IPS-NIHi7 (cell line): ENCODE results near the gene ATL3.
"Not testable (repeated sequence)": the region's sequence is repeated elsewhere in the genome, so short reads cannot be mapped to it uniquely, and the experiment has no call there.

Experiments
- DNase-seq: peaks from one replicate; pipeline ENCODE4 v3.0.0; 2012; ENCODE audit warnings: mixed read lengths; ENCODE audit errors: extremely low spot score

ATL3 gene

DNA sequence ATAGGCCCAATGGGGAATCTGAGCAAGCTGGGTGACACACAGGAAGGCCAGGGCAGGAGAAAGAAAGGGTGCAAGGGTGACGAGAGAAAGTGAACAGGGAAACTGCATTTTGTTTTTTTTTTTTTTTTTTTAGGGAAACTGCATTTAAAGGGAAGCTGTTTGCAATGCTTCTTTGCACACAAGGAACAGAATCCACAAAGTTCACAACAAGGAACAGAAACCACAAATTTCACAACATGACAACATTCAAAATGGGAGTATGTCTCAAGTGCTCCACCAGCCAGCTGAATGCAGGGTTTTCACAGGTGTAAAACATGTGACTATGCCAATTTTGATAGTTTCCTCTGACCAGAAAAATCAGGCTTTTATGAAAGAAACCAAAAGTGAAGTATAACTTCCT is 50.1 kb downstream of the ATL3 start:
- DNase-seq, result no peak

DNA sequence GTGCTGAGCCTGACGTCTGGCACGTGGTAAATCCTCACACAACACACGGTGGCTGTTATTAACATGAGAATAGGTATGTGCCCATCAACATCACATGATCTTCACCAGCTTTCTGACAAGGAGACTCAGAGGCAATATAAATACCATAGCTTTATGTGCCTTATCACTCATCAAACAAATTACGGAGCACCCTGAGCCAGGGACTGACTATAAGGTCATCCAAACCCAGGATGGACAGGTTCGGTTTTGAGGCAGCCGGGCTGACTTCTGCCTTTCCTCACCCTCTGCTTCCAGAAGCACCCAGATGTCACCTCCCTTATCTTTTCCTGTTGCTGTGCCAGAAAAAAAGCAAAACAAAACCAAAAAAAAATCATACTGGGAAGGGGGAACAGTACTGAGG is 51.2 kb downstream of the ATL3 start:
- DNase-seq, result no peak

DNA sequence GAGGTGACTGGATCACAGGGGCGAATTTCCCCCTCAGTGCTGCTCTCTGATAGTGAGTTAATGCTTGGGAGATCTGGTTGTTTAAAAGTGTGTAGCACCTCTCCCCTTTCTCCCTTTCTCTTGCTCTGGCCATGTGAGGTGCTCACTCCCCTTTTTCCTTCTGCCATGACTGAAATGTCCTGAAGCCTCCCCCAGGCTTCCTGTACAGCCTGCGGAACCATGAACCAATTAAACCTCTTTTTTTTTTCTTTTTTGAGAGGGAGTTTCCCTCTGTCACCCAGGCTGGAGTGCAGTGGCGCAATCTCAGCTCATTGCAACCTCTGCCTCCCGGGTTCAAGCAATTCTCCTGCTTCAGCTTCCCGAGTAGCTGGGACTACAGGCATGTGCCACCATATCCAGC is 53.5 kb downstream of the ATL3 start:
- DNase-seq, result not testable (repeated sequence)

DNA sequence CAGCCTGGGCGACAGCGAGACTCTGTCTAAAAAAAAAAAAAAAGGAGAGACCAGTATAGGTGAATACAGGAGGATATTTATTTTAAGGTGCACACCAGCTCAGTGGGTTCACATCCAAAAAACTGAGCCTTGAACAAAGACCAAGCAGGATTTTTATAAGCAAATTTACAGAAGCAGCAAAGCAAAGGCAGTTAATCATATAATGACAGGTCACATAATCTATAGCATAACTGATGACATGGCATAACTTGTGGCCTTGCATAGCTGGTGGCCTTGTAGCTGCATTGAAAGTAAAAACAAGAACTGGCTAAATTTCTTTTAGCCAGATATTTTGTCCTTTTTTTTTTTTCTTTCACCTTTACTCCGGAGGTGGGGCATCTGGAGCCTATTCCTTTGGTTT is 54.2 kb downstream of the ATL3 start:
- DNase-seq, result no peak

DNA sequence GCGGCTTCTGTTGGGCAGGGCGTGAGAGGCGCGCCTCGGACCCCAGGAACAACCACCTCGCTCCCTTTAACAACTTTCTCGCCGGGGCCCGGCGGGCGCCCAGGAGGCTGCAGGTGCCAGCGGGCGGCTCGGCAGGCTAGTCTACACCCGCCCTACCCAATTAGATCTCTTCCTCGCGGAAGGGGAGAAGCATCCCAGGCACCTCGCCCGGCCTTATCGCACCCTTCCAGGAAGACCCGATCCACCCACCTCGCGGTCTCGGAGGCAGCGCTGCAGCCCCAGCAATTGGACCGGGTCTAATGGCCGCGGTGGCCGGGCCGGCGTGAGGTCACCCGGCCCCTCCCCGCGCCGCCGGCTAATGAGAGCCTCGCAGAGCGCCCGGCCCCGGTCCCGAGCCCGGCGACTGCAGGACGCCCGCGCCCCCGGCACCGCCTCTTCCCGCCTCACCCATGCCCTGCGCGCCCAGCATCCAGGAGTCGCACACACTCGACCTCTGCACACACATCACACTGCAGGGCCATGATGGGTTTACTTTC is 57.0 kb downstream of the ATL3 start, which contains the start of gene PLAAT3:
Gene PLAAT3, minus strand, starts transcription at position 298 of the 536 bp plus-strand sequence. CDS start 419 bp downstream, outside the sequence.
- peak; percentile 74 for DNase-seq

DNA sequence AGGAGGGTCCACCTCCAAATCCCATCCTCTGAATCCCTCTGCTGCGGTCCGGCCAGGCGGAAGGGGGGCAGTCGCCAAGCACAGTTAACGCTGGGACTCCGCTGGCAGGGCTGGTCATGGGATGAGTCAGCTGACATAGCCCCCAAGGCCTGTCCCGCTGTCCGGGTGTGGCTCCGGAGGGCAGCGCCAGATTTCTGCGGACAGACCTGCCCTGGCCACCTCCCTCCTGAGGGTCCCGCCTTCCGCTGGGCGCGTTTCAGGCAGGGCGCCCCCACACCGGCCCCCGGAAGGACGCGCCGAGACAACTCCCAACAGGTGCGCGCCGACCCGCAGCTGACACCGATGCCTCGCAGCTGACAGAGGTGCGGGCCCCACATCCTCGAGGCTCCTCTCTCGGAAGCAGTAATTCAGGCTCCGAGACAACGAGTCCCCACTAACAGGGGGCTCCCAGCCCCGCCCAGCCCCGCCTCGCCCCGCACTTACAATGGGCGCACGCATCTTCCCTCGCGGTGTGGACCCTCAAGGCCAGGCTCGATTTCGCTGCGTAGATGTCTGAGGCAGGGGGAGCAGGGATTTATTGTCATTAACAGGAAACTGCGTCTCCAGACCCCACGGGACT is 57.5 kb downstream of the ATL3 start:
- peak; percentile 65 for DNase-seq

DNA sequence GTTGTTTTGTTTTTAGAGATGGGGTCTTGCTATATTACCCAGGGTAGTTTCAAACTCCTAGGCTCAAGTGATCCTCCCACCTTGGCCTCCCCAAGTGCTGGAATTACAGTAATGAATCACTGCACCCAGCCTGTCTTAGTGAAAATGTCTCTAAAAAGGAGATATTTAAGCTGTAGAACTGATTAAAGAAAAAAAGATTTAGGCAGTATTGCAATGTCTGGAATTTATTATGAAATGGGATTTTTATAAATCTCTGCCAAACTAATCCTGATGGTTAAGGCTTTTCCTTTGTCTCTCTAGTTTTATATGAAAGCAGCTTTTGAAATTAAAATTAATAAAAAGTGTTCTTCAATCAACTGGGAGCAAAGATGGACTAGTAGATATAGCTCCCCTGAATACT is 59.0 kb downstream of the ATL3 start:
- no peak for DNase-seq

DNA sequence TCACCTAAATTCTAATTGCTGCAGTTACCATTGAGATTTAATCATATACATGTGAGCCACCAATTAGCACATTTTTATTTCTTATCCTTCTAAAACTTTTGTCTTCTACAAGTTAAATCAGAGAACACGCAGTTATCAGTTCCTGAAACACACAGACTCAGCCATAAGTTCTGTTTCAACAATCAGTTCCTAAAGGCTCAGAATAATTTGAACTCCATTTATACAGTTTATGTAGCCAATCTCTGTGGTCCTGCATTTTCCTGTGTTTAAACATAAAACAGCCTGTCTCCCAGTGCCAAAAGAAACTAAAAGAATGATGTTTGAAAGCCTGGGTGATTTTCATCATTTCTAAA is 59.8 kb downstream of the ATL3 start:
- DNase-seq, result no peak

DNA sequence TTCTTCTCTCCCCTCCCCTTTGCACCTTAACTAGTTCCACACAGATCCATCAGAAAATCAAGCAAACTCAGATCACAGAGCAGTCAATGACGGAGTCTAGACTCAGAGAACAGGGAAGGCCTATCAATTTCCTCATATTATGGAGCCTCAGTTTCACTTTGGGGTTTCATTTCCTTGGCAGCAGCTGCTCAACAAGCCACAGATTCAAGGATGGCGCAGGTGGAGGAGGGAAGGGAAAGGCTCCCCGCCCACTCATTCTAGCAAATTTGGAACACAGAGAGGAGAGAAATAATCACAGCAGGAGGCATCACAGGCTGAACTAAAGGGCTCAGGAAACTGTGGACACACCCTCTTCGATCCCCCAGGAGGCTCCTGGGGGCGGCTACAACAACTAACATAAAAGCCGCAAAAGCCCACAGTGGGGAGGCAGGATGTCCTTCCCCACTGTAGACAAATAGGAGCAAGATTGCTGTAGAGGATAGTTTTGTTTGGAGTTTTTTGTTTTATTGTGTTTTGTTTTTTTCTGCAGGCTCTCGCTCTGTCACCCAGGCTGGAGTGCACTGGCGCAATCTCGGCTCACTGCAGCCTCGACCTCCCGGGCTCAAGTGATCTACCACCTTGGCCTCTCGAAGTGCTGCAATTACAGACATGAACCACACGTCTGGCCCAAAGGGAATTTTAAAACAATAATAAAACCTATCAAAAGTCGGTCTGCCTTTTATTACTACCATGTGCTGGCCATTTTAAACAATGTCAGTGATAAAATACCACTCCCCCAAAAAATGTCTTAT is 60.4 kb downstream of the ATL3 start:
- DNase-seq, result peak; percentile 62

DNA sequence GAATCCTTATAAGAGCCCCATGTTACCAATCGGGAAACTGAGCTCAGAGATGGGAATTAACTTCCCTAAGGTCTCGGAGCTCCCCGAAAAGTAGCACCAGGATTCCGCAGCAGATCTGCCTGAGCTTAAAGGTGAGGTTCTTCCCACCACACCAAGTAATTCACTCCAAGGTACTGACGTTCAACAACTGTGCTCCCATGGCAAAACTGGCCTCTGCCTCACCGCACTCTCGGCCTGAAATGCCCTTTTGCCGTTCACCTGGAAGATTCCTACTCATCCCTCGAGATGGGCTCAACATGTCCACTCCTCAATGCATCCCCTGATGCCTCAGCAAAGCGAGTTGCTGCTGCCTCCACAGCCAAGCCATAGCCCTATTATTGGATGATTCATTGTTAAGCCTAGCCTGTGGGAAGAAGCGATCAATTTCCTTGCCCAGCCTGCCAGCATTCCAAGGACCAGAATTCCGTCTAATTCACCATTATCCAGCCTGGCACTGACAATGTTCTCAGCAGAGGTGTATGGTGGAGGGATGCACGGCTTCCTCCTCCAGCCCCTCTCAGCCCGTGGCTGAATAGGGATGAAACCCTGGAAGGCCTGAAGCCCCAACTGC is 61.1 kb downstream of the ATL3 start:
- no peak for DNase-seq

DNA sequence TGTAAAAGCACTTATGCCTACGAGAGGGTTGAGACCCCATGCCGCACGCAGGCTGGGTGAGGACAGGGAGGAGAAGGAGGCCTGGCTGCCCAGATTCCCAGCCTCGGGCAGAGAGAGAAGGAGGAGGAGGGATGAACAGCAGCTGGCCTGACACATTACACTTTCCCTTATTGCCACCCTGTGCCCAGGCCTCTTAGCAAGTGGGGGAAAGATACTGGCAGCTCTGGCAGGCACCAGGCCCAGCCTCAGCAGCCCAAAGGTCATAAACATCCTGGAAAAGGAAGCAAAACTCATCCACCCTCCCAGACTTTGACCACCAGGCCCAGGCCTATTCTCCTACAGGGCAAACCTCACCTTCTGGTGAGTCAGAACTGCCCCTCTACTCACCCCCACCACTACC is 61.6 kb downstream of the ATL3 start:
- DNase-seq, result no peak

DNA sequence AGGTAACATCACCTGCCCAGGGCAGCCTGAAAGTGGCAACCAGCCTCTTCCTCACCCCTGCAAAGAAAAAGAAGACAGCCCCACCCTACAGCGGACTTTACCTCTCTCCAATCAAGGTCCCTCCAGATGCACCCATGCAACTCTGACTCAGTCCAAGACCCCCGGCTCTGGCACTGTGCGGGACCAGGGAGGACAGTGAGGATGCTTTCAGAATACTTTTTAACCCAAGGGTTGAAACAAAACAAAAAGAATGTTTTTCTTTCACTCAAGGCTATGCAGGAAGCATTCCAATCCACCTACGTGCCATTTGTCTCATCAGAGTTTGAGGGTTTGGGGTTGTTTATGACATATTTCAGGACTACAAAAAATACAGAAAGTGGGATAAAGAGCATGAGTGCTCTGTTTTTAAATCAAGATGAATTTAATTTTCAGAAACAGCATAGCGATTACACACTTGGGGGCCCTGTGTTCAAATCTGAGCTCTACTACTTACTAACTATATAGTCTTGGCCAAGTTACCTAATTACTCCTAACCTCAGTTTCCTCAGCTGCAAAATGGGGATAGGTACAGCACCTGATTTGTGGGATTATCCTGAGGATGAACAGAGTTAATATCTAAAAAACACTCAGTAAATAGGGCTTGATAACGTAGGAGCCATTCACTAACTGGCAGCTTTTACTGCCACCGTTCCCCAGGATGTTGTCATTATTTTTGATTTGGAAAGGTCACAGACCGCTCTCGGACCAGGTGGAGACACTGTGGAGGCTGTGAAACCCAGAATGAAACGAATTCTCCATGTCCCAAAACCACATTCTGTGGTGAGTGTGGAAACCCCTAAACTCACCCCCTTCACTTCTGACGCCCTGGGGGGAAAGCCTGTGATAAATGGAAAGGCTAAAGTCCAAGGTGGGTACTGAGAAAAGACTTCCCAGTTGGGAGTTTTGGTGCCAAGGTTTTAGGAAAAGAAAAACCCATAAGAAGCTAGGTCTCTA is 62.5 kb downstream of the ATL3 start:
- no peak for DNase-seq

DNA sequence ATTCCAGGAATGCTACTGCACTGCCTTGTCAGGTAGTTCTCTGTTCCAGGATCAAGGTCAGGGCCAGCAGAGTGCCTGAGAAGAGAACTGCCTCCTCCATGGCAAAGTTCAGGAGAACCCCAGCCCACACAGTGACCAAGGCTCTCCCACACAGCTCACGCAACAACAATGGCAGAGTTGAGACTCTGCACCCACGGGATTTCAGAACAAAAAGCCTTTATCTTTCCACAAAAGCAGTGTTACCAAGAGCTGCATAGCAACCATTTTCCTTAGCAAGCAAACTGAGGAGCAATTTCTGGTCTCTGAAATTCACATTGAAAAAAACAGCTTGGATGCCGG is 68.0 kb downstream of the ATL3 start:
- DNase-seq, result no peak

DNA sequence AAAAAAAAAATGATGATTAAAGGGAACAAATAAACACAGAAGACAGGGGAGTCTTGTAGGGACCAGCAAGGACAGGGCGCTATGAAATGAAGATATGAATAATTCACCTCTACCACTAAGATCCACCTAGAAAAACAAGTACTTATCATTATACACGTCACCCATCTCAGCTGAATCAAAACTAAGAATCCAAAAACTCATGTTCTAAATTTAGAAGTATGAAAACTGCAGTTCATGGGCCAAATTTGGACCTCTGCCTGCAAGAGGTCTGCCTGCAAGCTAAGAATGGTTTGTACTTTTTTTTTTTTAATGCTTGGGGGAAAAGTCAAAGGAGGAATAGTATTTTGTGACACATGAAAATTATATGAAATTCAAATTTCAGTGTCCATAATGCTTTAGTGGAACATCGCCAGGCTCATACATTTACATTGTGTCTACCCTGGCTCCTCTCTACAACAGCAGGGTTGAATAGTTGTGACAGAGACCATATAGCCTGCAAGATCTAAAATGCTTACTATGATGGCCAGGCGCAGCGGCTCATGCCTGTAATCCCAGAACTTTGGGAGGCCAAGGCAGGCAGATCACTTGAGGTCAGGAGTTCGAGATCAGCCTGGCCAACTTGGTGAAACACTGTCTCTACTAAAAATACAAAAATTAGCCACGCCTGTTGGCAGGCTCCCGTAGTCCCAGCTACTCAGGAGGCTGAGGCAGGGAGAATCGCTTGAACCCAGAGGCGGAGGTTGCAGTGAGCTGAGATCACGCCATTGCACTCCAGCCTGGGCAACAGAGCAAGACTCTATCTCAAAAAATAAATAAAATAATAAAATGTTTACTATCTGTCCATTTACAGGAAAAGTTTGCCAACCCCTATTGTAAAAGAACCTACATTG is 68.6 kb downstream of the ATL3 start:
- DNase-seq, result not testable (repeated sequence)

DNA sequence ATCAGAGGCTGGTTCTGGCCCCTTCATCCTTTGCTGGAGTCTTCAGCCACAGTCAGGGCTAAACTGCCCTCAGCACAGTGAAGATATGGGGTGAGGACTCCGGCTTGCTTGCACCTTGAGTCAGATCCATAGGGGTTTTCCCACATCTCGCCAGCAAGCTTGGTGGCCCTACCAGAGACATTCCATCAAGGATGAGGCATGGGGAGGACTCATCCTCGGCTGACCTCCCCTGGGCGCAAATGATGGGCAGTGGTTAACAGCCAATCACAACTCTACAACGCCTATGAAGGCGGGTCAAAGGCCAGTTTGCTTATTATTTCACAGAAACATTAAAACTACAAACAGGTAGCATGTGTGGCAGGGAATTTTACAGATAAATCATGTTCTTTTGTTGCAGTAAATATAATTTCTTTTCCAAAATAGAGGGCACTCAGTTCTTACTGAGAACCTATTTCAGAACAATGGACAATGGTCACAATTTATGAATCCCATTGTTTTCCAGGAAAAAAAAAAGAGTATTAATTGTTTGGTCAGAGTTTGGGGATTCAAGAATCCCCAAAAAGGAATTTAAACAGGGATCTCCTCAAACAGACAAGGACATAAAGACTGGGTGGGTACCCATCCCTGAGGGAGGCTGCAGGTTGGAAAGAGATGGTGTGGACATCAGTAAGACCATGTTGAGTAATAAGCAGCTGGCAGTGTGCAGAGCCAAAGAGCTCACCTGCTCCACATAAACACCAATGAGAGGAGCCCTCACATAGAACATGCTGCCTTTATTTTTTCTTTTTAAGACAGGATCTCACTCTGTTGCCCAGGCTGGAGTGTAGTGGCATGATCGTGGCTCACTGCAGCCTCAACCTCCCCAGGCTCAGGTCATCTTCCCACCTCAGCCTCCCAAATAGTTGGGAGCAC is 71.7 kb downstream of the ATL3 start:
- DNase-seq, result peak; percentile 52

DNA sequence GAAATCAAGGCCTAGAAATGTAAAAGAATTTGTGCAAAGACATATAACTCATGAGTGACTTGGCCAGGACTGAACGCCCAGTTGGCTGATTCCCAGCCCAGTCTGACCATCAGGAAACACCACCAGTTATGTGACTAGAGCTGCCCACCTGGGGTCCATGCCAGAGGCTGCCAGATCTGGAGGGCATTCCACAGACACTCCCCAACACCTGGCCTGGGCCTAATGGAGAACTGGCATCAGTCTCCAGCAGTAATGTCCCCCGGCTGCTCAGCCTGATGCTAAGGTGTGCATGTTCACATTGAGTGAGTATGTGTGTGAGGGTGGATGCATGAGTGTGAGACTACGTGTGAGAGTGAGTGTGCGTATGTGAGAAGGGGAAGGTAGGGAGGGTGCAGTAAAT is 72.6 kb downstream of the ATL3 start:
- no peak for DNase-seq

DNA sequence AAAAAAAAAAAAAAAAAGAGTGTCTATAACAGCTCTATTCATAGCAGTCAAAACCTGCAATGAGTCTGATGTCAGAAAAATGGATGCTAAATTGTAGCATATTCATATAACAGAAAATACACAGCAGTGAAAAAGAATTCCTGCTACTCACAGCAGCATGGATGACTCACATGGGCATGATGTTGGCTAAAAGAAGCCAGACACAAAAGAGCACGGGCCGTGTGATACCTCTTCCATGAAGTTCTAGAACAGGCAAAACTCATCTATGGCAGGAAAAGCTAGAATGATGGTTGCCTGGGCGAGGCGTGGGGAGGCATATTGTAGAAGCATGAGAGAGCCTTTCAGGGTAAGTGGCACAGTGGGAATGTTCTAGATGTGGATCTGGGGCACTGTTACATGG is 75.9 kb downstream of the ATL3 start:
- no peak for DNase-seq

DNA sequence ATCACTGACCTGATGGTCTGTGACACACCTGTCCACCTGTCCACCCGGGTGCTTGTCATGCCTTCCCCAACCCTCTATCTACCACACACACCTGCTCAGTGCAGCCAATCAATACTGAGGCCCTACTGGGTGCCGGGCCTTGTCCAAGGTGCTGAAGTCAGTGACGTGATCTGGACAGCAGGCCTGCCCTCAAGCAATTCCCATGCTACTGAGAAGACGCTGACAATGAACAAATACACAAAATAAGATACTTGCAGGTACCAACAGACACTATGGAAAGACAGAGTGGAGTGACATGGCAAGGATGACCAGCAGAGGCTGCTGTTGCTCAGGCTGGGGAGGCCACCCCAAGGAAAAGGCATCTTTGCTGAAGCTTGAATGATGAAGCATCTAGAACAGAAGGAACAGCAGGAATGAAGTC is 78.2 kb downstream of the ATL3 start:
- peak; percentile 46 for DNase-seq

DNA sequence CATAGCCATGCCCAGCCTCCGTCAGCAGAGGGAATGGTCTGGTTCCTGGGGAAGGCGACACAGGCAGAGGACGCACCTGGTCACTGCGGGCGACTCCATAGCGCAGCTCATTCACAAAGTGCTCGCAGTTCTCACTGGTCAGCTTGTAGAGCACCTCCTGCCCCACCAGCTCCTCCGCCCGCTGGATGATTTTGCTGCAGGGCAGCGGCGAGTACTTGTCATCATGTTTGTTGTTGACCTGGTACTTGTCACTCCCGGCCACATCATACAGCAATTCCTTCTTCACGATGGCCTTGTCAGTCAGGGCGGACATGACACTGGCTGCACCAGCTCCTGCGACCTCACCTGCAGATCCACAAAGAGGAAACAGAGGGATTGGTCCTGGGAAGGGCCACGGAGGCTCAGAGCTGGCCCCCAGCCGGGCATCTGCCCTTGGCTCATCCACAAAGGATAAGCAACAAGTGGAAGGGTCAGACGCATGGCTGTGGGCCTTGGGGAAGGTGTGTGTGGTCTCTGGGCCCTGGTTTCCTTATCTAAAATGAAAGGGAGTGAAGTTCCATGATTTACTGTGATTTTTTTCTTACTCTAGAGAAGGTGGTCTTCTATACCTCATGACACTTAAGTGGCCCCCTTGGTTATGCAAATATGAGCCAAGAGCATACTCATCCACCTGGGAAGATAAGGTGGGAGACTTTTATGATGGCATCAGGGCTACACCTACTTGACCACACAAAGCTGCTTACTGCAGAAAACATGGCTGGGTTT is 81.0 kb downstream of the ATL3 start:
- DNase-seq, result no peak
